Sigmoid colon (tissue), 4 donors: ENCODE results near the gene EXOSC10.

Experiments
- CTCF ChIP-seq, 4 experiments: fragments of 450-650 bp in 3 of 4; fragments of 200-600 bp in 1 of 4; IDR thresholded peaks; one replicate each; pipeline ENCODE4 v1.5.1; 2016 to 2019; ENCODE audit warnings: antibody characterized with exemption in 4 of 4, mild to moderate bottlenecking in 3 of 4, moderate library complexity in 2 of 4
- EP300 ChIP-seq, 4 donors: sonication (generic); formaldehyde crosslinking; IDR thresholded peaks; one replicate each; pipeline ENCODE4 v1.6.1; 2017; ENCODE audit warnings: antibody characterized with exemption in 4 of 4
- POLR2AphosphoS5 ChIP-seq, 4 donors: sonication (generic); formaldehyde crosslinking; IDR thresholded peaks; one replicate each; pipeline ENCODE4 v1.6.1; 2017; ENCODE audit warnings: antibody characterized with exemption in 4 of 4

- TF ChIP-seq CTCF (IDR thresholded peaks at IDR 0.05) (no peak), POLR2AphosphoS5 (IDR thresholded peaks at IDR 0.05) (no peak), EP300 (IDR thresholded peaks at IDR 0.05) (no peak)
Observed at GRCh38 chr1:11045428-11046269, 54.0 kb downstream of the EXOSC10 start.
